Measurements from ENCODE around the gene SLC4A7. TPM values are rescaled to one million over a fixed set of nuclear protein-coding genes. Genes with fewer than 3 reads are reported as not detected.

SLC4A7 gene
- total and polyA plus RNA-seq, 2 donors (not counting 1 experiment from before 2014, with no cell fraction given): 9.4 to 46.9 TPM

GRCh38 chr3:27326629-27327545, 157.3 kb downstream of the SLC4A7 start:
- intact Hi-C loops (cut with micrococcal nuclease): no loop called here
- CTCF ChIA-PET: interaction anchor here (0.6 kb wide), 1 partner anchor 193 kb away, joined by 3 read pairs; no protein-coding TSS in a partner anchor

More at GRCh38 chr3:27326629-27327545, 157.3 kb downstream of the SLC4A7 start:
- ATAC-seq (ENCODE audit: low read depth): no peak
- Mint-ChIP-seq H3K27ac (no peak overlapping the region), H3K4me3 (no peak overlapping the region), H3K9me3 (ENCODE audit: insufficient read depth) (no peaks in the 10 kb centered on the region), H3K4me1 (no peaks in the 10 kb centered on the region), H3K27me3 (no peaks in the 10 kb centered on the region)
- Histone ChIP-seq H4K20me1 (ENCODE audit: control insufficient read depth, insufficient read depth, low read length, poor library complexity, severe bottlenecking) (no peaks in the 10 kb centered on the region), H3K4me3 (ENCODE audit: control extremely low read depth in 1 of 5, extremely low read depth in 1 of 5, insufficient read depth in 1 of 5, low read depth in 2 of 5, low read length in 4 of 5) (no peak overlapping the region), H3K9me3 (ENCODE audit: control extremely low read depth in 1 of 3, control insufficient read depth in 2 of 3, insufficient read depth in 1 of 3, low read length in 2 of 3) (no peaks in the 10 kb centered on the region), H3K9ac (ENCODE audit: low read length) (no peak overlapping the region), H2AFZ (ENCODE audit: insufficient read depth, low read depth, low read length, poor library complexity, severe bottlenecking) (no peak overlapping the region), H3K27ac (ENCODE audit: low read length in 2 of 2) (no peak overlapping the region), H3K4me1 (ENCODE audit: control insufficient read depth in 2 of 2, insufficient read depth in 2 of 2, low read length in 2 of 2) (no peaks in the 10 kb centered on the region), H3K27me3 (replicated peaks in 1 of 4; ENCODE audit: control extremely low read depth in 1 of 4, control insufficient read depth in 3 of 4, insufficient read depth in 4 of 4, low read length in 3 of 4) (no peaks in the 10 kb centered on the region), H3K4me2 (replicated peaks; ENCODE audit: low read depth, low read length, poor library complexity, severe bottlenecking) (no peak overlapping the region), H3K79me2 (ENCODE audit: control insufficient read depth, insufficient read depth, low read length) (no peaks in the 10 kb centered on the region), H3K36me3 (replicated peaks in 1 of 2; ENCODE audit: control extremely low read depth in 1 of 2, control insufficient read depth in 1 of 2, extremely low read depth in 1 of 2, insufficient read depth in 2 of 2, low read length in 1 of 2) (no peaks in the 10 kb centered on the region)
- DNase-seq: no peak
- TF ChIP-seq EZH2 (IDR thresholded peaks at IDR 0.05; ENCODE audit: borderline replicate concordance, insufficient read depth, low read depth, low read length, poor library complexity, severe bottlenecking): no peak
- no peak for TF ChIP-seq CTCF (IDR thresholded peaks at IDR 0.05)
- POLR2A ChIA-PET: no interaction called here
- 100% methylated on average over 2 of the region's 8 CpGs for WGBS (ENCODE audit: insufficient coverage)
